DND-41 (cell line): ENCODE results near the gene AGO3.

ENCODE experiments used
- ATAC-seq: fragments of 200-7000 bp; cut with Tn5 transposase; 3 replicates; pipeline ENCODE4 v1.9.1; 2021; ENCODE audit warnings: low read depth; ENCODE audit not compliant: insufficient read depth
- DNase-seq: peaks from one replicate; pipeline ENCODE4 v3.0.0-alpha.2; 2020
- H2AFZ ChIP-seq: 2 replicates; pipeline ENCODE4 v1.6.0; 2012; ENCODE audit warnings: low read depth, low read length
- H3K27ac ChIP-seq: 2 replicates; pipeline ENCODE4 v1.5.1; 2012; ENCODE audit warnings: low read length, inconsistent platforms
- H3K27me3 ChIP-seq: fragments of 200-600 bp; sonication (generic); 2 replicates; pipeline ENCODE4 v1.6.0; 2012; ENCODE audit warnings: low read length, mild to moderate bottlenecking, inconsistent platforms; ENCODE audit not compliant: insufficient read depth, poor library complexity
- H3K36me3 ChIP-seq: 2 replicates; pipeline ENCODE4 v1.5.1; 2012; ENCODE audit warnings: low read length, inconsistent platforms; ENCODE audit not compliant: insufficient read depth
- H3K4me1 ChIP-seq: 2 replicates; pipeline ENCODE4 v1.5.1; 2012; ENCODE audit warnings: mild to moderate bottlenecking, low read length; ENCODE audit not compliant: insufficient read depth
- H3K4me2 ChIP-seq: 2 replicates; pipeline ENCODE4 v1.6.0; 2012; ENCODE audit warnings: mild to moderate bottlenecking, moderate library complexity, low read length, inconsistent platforms; ENCODE audit not compliant: insufficient read depth
- H3K4me3 ChIP-seq, 2 experiments: fragments of 200-600 bp in 1 of 2; shearing (Covaris generic) in 1 of 2; 2 replicates each; pipeline ENCODE4 v1.5.1; 2012 to 2016; ENCODE audit warnings: inconsistent platforms in 2 of 2, low read length in 2 of 2, mild to moderate bottlenecking in 2 of 2, low read depth in 1 of 2, moderate library complexity in 1 of 2
- H3K79me2 ChIP-seq: 2 replicates; pipeline ENCODE4 v1.6.0; 2012; ENCODE audit warnings: low read length, inconsistent platforms; ENCODE audit not compliant: insufficient read depth
- H3K9ac ChIP-seq: 2 replicates; pipeline ENCODE4 v1.6.0; 2012; ENCODE audit warnings: low read depth, mild to moderate bottlenecking, inconsistent platforms, low read length, moderate library complexity
- H3K9me3 ChIP-seq: 2 replicates; pipeline ENCODE4 v1.5.1; 2012; ENCODE audit warnings: low read length, moderate library complexity, mild to moderate bottlenecking, inconsistent platforms; ENCODE audit not compliant: insufficient read depth, severe bottlenecking
- H4K20me1 ChIP-seq: 2 replicates; pipeline ENCODE4 v1.6.0; 2012; ENCODE audit warnings: low read length; ENCODE audit not compliant: insufficient read depth
- CTCF ChIP-seq: IDR thresholded peaks from 2 replicates; pipeline ENCODE4 v1.5.1; 2012; ENCODE audit warnings: borderline replicate concordance, low read length, moderate library complexity, mild to moderate bottlenecking; ENCODE audit not compliant: poor library complexity, severe bottlenecking; ENCODE audit errors: extremely low read depth
- EZH2 ChIP-seq: IDR thresholded peaks from 3 replicates; pipeline ENCODE4 v1.6.1; 2012; ENCODE audit warnings: borderline replicate concordance, low read depth, mild to moderate bottlenecking, moderate library complexity, low read length, inconsistent platforms; ENCODE audit not compliant: severe bottlenecking

AGO3 gene

GRCh38 chr1:36108314-36108713, 177.4 kb downstream of the AGO3 start:
- Histone ChIP-seq H3K79me2 (no peaks in the 10 kb centered on the region), H3K27me3 (no peaks in the 10 kb centered on the region), H3K9ac (no peak overlapping the region), H4K20me1 (no peaks in the 10 kb centered on the region), H3K27ac (no peak overlapping the region), H3K4me3 (no peak overlapping the region), H3K4me1 (no peaks in the 10 kb centered on the region), H3K9me3 (no peaks in the 10 kb centered on the region), H3K36me3 (no peaks in the 10 kb centered on the region), H3K4me2 (no peak overlapping the region), H2AFZ (no peak overlapping the region)
- ATAC-seq = no peak
- DNase-seq = no peak
- TF ChIP-seq EZH2 (no peak), CTCF (no peak)

- peak; percentile 20 for DNase-seq
- H3K4me2 ChIP-seq = no peak overlapping the region
- ATAC-seq = peak; percentile 76
Measured at GRCh38 chr1:36109041-36109679, 178.3 kb downstream of the AGO3 start.

GRCh38 chr1:36111151-36111550, 180.2 kb downstream of the AGO3 start:
- Histone ChIP-seq H3K36me3 (no peaks in the 10 kb centered on the region), H3K27me3 (no peaks in the 10 kb centered on the region), H2AFZ (no peak overlapping the region), H3K9me3 (no peaks in the 10 kb centered on the region), H3K27ac (no peak overlapping the region), H3K4me2 (no peak overlapping the region), H3K9ac (no peak overlapping the region), H3K4me3 (no peak overlapping the region), H3K4me1 (no peaks in the 10 kb centered on the region), H3K79me2 (no peaks in the 10 kb centered on the region), H4K20me1 (no peaks in the 10 kb centered on the region)
- DNase-seq (no peak), ATAC-seq (no peak)
- TF ChIP-seq CTCF = no peak
- no peak for TF ChIP-seq EZH2

More at GRCh38 chr1:36109041-36109679, 178.3 kb downstream of the AGO3 start:
- Histone ChIP-seq H3K4me3 (no peak overlapping the region), H4K20me1 (no peaks in the 10 kb centered on the region), H3K9me3 (no peaks in the 10 kb centered on the region), H3K36me3 (no peaks in the 10 kb centered on the region), H3K27ac (no peak overlapping the region), H3K4me1 (no peaks in the 10 kb centered on the region), H2AFZ (no peak overlapping the region), H3K79me2 (no peaks in the 10 kb centered on the region), H3K9ac (no peak overlapping the region), H3K27me3 (no peaks in the 10 kb centered on the region)
- TF ChIP-seq CTCF = no peak
- no peak for TF ChIP-seq EZH2
